ENCODE measurements around the gene REPIN1. TPM values are rescaled to one million over a fixed set of nuclear protein-coding genes. Genes with fewer than 3 reads are reported as not detected.

Gene REPIN1
- total RNA-seq, 1 experiment from 2014 or later = 106 TPM

GRCh38 chr7:150356265-150356897 lies 12.2 kb upstream of the REPIN1 start:
- Histone ChIP-seq H3K9ac (ENCODE audit: low read length) (no peak overlapping the region), H3K36me3 (ENCODE audit: control insufficient read depth in 1 of 2, insufficient read depth in 2 of 2, low read length in 2 of 2) (no peaks in the 10 kb centered on the region), H3K4me2 (ENCODE audit: low read length) (peak overlapping the region; percentile 33; the same call in 1 of the 2 replicates), H3K79me2 (ENCODE audit: insufficient read depth, low read length) (no peaks in the 10 kb centered on the region), H3K9me2 (ENCODE audit: insufficient read depth) (no peaks in the 10 kb centered on the region), H3K9me3 (ENCODE audit: control insufficient read depth in 1 of 2, insufficient read depth in 1 of 2, low read depth in 1 of 2, low read length in 2 of 2) (no peaks in the 10 kb centered on the region), H3K4me1 (ENCODE audit: control insufficient read depth in 1 of 2, insufficient read depth in 2 of 2, low read length in 2 of 2) (peaks cover 0 to 12% of the 10 kb centered on the region in 2 experiments; a peak in 2 of 4 replicates), H2AFZ (ENCODE audit: low read depth, low read length, poor library complexity, severe bottlenecking) (peak overlapping the region; percentile 100), H3K4me3 (replicated peaks in 1 of 2; ENCODE audit: low read depth in 1 of 2, low read length in 2 of 2) (no peak overlapping the region), H3K27me3 (ENCODE audit: insufficient read depth, low read length) (no peaks in the 10 kb centered on the region), H4K20me1 (ENCODE audit: insufficient read depth) (no peaks in the 10 kb centered on the region), H3K27ac (ENCODE audit: low read depth, low read length) (no peak overlapping the region)
- BruUV-seq (replicated peaks) = no TSS peak
- ChIA-PET POLR2A (no interaction called here), RAD21 (ENCODE audit: low non-redundant PET in 1 of 2, low total read pairs in 2 of 2, uncharacterized antibody in 2 of 2, unreplicated experiment in 2 of 2) (no interaction called here), CTCF (interaction anchor here (0.9 to 2.3 kb wide), 2 partner anchors 50 to 62 kb away, joined by 3 to 6 read pairs; no protein-coding TSS in a partner anchor)
- intact Hi-C loops (cut with micrococcal nuclease) = loop anchor here (1.0 kb wide), 1 partner anchor 65 kb away; no protein-coding TSS in a partner anchor
- DNase-seq (ENCODE audit: low read depth, low spot score) = peak; percentile 36
- TF ChIP-seq, protein P1, sequence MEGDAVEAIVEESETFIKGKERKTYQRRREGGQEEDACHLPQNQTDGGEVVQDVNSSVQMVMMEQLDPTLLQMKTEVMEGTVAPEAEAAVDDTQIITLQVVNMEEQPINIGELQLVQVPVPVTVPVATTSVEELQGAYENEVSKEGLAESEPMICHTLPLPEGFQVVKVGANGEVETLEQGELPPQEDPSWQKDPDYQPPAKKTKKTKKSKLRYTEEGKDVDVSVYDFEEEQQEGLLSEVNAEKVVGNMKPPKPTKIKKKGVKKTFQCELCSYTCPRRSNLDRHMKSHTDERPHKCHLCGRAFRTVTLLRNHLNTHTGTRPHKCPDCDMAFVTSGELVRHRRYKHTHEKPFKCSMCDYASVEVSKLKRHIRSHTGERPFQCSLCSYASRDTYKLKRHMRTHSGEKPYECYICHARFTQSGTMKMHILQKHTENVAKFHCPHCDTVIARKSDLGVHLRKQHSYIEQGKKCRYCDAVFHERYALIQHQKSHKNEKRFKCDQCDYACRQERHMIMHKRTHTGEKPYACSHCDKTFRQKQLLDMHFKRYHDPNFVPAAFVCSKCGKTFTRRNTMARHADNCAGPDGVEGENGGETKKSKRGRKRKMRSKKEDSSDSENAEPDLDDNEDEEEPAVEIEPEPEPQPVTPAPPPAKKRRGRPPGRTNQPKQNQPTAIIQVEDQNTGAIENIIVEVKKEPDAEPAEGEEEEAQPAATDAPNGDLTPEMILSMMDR (IDR thresholded peaks at IDR 0.05 in 2 of 3, conservative IDR thresholded peaks at IDR 0.05 in 1 of 3; ENCODE audit: borderline replicate concordance in 1 of 3, insufficient read depth in 1 of 3, low read depth in 2 of 3, low read length in 2 of 3) = peak; percentile 60 to 82 (median 77); a peak in 5 of 6 replicates
- TF ChIP-seq RAD21 (IDR thresholded peaks at IDR 0.05; ENCODE audit: low read depth) = peak; percentile 70
- TF ChIP-seq CBX3 (IDR thresholded peaks at IDR 0.05; ENCODE audit: low read depth) = no peak
- TF ChIP-seq POLR2AphosphoS5 (IDR thresholded peaks at IDR 0.05; ENCODE audit: low read depth, low read length) = no peak
- peak; percentile 45 for ATAC-seq

- no peaks in the 10 kb centered on the region for H3K9me3 ChIP-seq (ENCODE audit: control insufficient read depth in 1 of 2, insufficient read depth in 1 of 2, low read depth in 1 of 2, low read length in 2 of 2)
- no peaks in the 10 kb centered on the region for H4K20me1 ChIP-seq (ENCODE audit: insufficient read depth)
- H3K79me2 ChIP-seq (ENCODE audit: insufficient read depth, low read length) = no peaks in the 10 kb centered on the region
- DNase-seq (ENCODE audit: low read depth, low spot score) (no peak), ATAC-seq (no peak)
- intact Hi-C loops (cut with micrococcal nuclease) = no loop called here
- H3K9me2 ChIP-seq (ENCODE audit: insufficient read depth) = no peaks in the 10 kb centered on the region
- H3K9ac ChIP-seq (ENCODE audit: low read length) = no peak overlapping the region
- no peak overlapping the region for H3K4me2 ChIP-seq (ENCODE audit: low read length)
- ChIA-PET CTCF (interaction anchor here (1.2 kb wide), 1 partner anchor 9 kb away, joined by 3 read pairs; no protein-coding TSS in a partner anchor), POLR2A (no interaction called here), RAD21 (ENCODE audit: low non-redundant PET in 1 of 2, low total read pairs in 2 of 2, uncharacterized antibody in 2 of 2, unreplicated experiment in 2 of 2) (no interaction called here)
- no peak overlapping the region for H3K27ac ChIP-seq (ENCODE audit: low read depth, low read length)
- peaks cover 0 to 12% of the 10 kb centered on the region in 2 experiments; a peak in 2 of 4 replicates for H3K4me1 ChIP-seq (ENCODE audit: control insufficient read depth in 1 of 2, insufficient read depth in 2 of 2, low read length in 2 of 2)
- no peaks in the 10 kb centered on the region for H3K36me3 ChIP-seq (ENCODE audit: control insufficient read depth in 1 of 2, insufficient read depth in 2 of 2, low read length in 2 of 2)
- H3K27me3 ChIP-seq (ENCODE audit: insufficient read depth, low read length) = no peaks in the 10 kb centered on the region
- TF ChIP-seq SP1 (IDR thresholded peaks at IDR 0.05; ENCODE audit: low read depth) (no peak), EZH2phosphoT487 (IDR thresholded peaks at IDR 0.05; ENCODE audit: borderline replicate concordance) (no peak), JUND (IDR thresholded peaks at IDR 0.05) (no peak), ZNF274 (IDR thresholded peaks at IDR 0.05; ENCODE audit: low read depth, low read length) (no peak), EGR1 (IDR thresholded peaks at IDR 0.05; ENCODE audit: low read depth) (no peak), REST (IDR thresholded peaks at IDR 0.05; ENCODE audit: low read depth) (no peak)
- TF ChIP-seq, protein P1 (IDR thresholded peaks at IDR 0.05 in 2 of 3, conservative IDR thresholded peaks at IDR 0.05 in 1 of 3; ENCODE audit: borderline replicate concordance in 1 of 3, insufficient read depth in 1 of 3, low read depth in 2 of 3, low read length in 2 of 3) = no peak
- BruUV-seq (replicated peaks) = no TSS peak
- no peak overlapping the region for H3K4me3 ChIP-seq (replicated peaks in 1 of 2; ENCODE audit: low read depth in 1 of 2, low read length in 2 of 2)
- no peak overlapping the region for H2AFZ ChIP-seq (ENCODE audit: low read depth, low read length, poor library complexity, severe bottlenecking)
Observed at GRCh38 chr7:150357270-150357669, 11.4 kb upstream of the REPIN1 start.
